ENCODE data around the gene MYH7B. TPM values are rescaled to one million over a fixed set of nuclear protein-coding genes. Genes with fewer than 3 reads are reported as not detected.

MYH7B gene
- total RNA-seq (0.26 and 0.33 TPM in 2 replicates), polyA plus RNA-seq (0.01 and 0.03 TPM in 2 replicates), polyA minus RNA-seq (ENCODE audit: low replicate concordance) (not detected in 2 replicates)
- polyA plus RNA-seq (2012) = 0.06 and 0.10 TPM in 2 replicates

DNA sequence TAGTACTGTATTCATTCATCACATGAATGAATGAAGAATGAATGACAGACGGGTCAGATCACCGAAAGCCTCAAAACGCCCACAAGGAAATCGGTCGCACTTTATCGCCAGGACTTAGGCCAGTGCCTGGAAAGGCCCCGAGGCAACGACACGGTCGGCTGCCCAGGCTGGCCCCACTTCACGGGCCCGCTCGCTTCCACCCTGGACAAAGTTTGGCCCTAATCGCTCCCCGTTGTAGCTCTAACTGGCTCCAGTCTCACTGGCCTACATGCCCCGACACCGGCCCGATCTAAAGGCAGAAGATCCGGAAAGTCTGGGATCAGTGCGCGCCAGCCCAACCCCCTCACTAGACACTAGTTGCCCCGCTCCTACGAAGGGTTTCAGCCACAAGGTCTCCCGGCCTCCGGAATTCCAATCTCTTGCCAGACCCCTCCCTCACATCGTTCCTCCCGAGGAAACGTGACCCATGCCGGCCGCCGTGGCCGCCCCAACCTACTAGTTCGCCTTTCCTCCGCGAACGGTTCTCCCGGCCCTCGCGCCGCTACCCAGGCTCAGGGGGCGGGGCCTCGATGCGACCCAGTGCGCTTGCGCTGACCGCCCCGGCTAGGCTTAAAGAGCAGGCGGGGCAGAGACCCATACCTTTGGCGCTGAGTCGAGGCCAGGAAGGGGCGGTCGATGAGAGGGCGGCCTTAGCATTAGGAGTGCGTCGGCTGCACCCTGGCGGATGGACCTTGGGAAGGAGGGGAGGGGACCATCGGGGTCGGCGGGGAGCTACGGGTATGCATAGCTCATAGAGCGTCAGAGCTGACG, at the start of gene MYH7B, which contains the start of gene GSS:
MYH7B (plus strand) TSS at position 638 of the 810 bp plus-strand sequence. CDS start 22,138 bp downstream, outside the sequence.
GSS (minus strand) TSS at position 576 of the 810 bp plus-strand sequence. CDS start 3,954 bp downstream, outside the sequence.
- H3K36me3 ChIP-seq (ENCODE audit: control insufficient read depth, insufficient read depth, low read length) = no peaks in the 10 kb centered on the region
- TF ChIP-seq, protein P1, sequence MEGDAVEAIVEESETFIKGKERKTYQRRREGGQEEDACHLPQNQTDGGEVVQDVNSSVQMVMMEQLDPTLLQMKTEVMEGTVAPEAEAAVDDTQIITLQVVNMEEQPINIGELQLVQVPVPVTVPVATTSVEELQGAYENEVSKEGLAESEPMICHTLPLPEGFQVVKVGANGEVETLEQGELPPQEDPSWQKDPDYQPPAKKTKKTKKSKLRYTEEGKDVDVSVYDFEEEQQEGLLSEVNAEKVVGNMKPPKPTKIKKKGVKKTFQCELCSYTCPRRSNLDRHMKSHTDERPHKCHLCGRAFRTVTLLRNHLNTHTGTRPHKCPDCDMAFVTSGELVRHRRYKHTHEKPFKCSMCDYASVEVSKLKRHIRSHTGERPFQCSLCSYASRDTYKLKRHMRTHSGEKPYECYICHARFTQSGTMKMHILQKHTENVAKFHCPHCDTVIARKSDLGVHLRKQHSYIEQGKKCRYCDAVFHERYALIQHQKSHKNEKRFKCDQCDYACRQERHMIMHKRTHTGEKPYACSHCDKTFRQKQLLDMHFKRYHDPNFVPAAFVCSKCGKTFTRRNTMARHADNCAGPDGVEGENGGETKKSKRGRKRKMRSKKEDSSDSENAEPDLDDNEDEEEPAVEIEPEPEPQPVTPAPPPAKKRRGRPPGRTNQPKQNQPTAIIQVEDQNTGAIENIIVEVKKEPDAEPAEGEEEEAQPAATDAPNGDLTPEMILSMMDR (conservative IDR thresholded peaks at IDR 0.05 in 1 of 2, IDR thresholded peaks at IDR 0.05 in 1 of 2; ENCODE audit: low read depth in 1 of 2, low read length in 2 of 2) = peak; percentile 37 to 51
- no peak for TF ChIP-seq EZH2 (IDR thresholded peaks at IDR 0.05; ENCODE audit: low read length, missing control alignments)
- H3K9me3 ChIP-seq (ENCODE audit: control insufficient read depth, insufficient read depth, low read depth, low read length) = no peaks in the 10 kb centered on the region
- peak within 1 kb of the TSS; percentile 76 to 92 (median 84) for H3K4me3 ChIP-seq (replicated peaks in 1 of 4; ENCODE audit: control extremely low read depth in 1 of 4, insufficient read depth in 1 of 4, low read depth in 3 of 4, low read length in 4 of 4)
- DNase-seq (ENCODE audit: low read depth in 2 of 2) = peak; percentile 94 to 96
- H3K4me1 ChIP-seq (ENCODE audit: control insufficient read depth, extremely low read depth, insufficient read depth, low read length) = peaks cover 4% of the 10 kb centered on the region
- no peaks in the 10 kb centered on the region for H3K27me3 ChIP-seq (ENCODE audit: control insufficient read depth, insufficient read depth, low read length)
- peaks cover 7% of the 10 kb centered on the region for H3K79me2 ChIP-seq (ENCODE audit: control insufficient read depth, insufficient read depth, low read length)
- H3K27ac ChIP-seq (ENCODE audit: insufficient read depth, low read length) = peak within 1 kb of the TSS; percentile 90
- H4K20me1 ChIP-seq (ENCODE audit: control insufficient read depth, extremely low read depth, insufficient read depth, low read length) = no peaks in the 10 kb centered on the region
- peak within 1 kb of the TSS; percentile 86 for H3K9ac ChIP-seq (ENCODE audit: insufficient read depth, low read length)
- H2AFZ ChIP-seq (ENCODE audit: low read length) = peak within 1 kb of the TSS; percentile 89
- H3K4me2 ChIP-seq (ENCODE audit: extremely low read depth, insufficient read depth, low read length) = peak within 1 kb of the TSS; percentile 99

DNA sequence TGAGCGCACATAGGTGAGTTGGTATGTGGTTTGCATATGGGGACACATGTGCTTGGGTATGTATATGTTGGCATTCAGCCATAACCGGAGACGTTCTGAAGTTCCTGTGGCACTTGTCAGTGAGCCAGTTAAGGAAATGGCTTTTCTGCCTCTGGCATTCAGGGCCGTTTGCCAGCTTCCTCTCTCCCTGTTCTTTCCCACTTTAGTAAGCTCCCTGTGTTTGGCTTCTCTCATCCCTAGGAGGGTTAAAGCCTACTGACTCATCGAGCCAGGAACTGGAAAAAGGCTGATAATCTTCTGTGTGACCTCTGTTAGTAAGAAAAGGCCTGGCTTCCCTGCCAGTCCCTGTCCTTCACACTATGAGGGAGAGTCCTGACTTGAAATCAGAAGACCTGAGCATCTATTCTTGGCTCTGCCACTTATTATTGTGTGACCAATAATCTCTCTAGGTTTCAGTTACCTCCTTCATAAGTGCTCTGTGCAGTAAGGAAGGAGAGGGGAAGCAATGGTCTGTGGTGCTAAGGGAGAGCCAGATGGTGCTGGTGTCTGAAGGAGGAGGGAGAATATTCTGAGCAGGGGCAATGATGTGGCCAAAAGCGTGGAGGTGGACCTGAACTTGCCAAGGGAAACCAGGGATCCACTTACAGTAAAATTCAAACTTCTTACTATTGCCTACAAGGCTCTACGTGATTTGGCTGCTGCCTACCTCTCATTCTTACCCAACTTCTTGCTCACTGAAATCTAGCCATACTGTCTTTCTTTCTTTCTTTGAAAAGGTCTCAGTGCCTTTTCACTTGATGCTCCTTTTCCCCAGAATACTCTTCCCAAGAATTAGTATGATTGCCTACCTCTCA, 47.8 kb upstream of the MYH7B start:
- no peaks in the 10 kb centered on the region for H3K27me3 ChIP-seq (ENCODE audit: control insufficient read depth, insufficient read depth, low read length)
- H3K4me2 ChIP-seq (ENCODE audit: extremely low read depth, insufficient read depth, low read length) = no peak overlapping the region
- no peak overlapping the region for H3K9ac ChIP-seq (ENCODE audit: insufficient read depth, low read length)

More for the DNA sequence above, 47.8 kb upstream of the MYH7B start:
- no peaks in the 10 kb centered on the region for H3K79me2 ChIP-seq (ENCODE audit: control insufficient read depth, insufficient read depth, low read length)
- H4K20me1 ChIP-seq (ENCODE audit: control insufficient read depth, extremely low read depth, insufficient read depth, low read length) = no peaks in the 10 kb centered on the region
- peaks cover 12% of the 10 kb centered on the region for H3K4me1 ChIP-seq (ENCODE audit: control insufficient read depth, extremely low read depth, insufficient read depth, low read length)
- H3K9me3 ChIP-seq (ENCODE audit: control insufficient read depth, insufficient read depth, low read depth, low read length) = no peaks in the 10 kb centered on the region
- peak; percentile 84 to 89 for DNase-seq (ENCODE audit: low read depth in 2 of 2)
- peak overlapping the region; percentile 7 for H2AFZ ChIP-seq (ENCODE audit: low read length)
- H3K36me3 ChIP-seq (ENCODE audit: control insufficient read depth, insufficient read depth, low read length) = peaks cover 2% of the 10 kb centered on the region
- no peak for TF ChIP-seq EZH2 (IDR thresholded peaks at IDR 0.05; ENCODE audit: low read length, missing control alignments)
- TF ChIP-seq, protein P1 (conservative IDR thresholded peaks at IDR 0.05 in 1 of 2, IDR thresholded peaks at IDR 0.05 in 1 of 2; ENCODE audit: low read depth in 1 of 2, low read length in 2 of 2) = no peak
- H3K4me3 ChIP-seq (replicated peaks in 1 of 4; ENCODE audit: control extremely low read depth in 1 of 4, insufficient read depth in 1 of 4, low read depth in 3 of 4, low read length in 4 of 4) = no peak overlapping the region
- H3K27ac ChIP-seq (ENCODE audit: insufficient read depth, low read length) = peak overlapping the region; percentile 43
